GM18498 (cell line): Measurements from ENCODE around the gene TRIM62.

Experiments
- ATAC-seq: cut with Tn5 transposase; IDR thresholded peaks from one replicate; pipeline ENCODE4 v1.9.1; 2021; ENCODE audit warnings: mild to moderate bottlenecking, moderate library complexity; ENCODE audit not compliant: unreplicated experiment

The TRIM62 gene

GRCh38 chr1:33181921-33182341 lies at the start of gene TRIM62:
Gene TRIM62, minus strand, starts transcription at chr1:33182043. Its CDS starts 611 bp downstream, at chr1:33181432.
- ATAC-seq, result peak; percentile 51

- no peak for ATAC-seq
Observed at GRCh38 chr1:33231166-33231565, 49.3 kb upstream of the TRIM62 start.

GRCh38 chr1:33228935-33229487 lies 47.2 kb upstream of the TRIM62 start:
- no peak for ATAC-seq

- ATAC-seq, result no peak
Observed at GRCh38 chr1:33225586-33225985, 43.7 kb upstream of the TRIM62 start.

- ATAC-seq, result no peak
Observed at GRCh38 chr1:33224166-33224707, 42.4 kb upstream of the TRIM62 start.

GRCh38 chr1:33222381-33222780 lies 40.5 kb upstream of the TRIM62 start:
- no peak for ATAC-seq

- ATAC-seq, result no peak
Observed at GRCh38 chr1:33221385-33221758, 39.5 kb upstream of the TRIM62 start.

GRCh38 chr1:33220676-33221384 lies 39.0 kb upstream of the TRIM62 start:
- ATAC-seq, result no peak

- no peak for ATAC-seq
Observed at GRCh38 chr1:33219886-33220661, 38.2 kb upstream of the TRIM62 start.

- no peak for ATAC-seq
Observed at GRCh38 chr1:33211972-33212371, 30.1 kb upstream of the TRIM62 start.

- no peak for ATAC-seq
Observed at GRCh38 chr1:33206340-33206739, 24.5 kb upstream of the TRIM62 start.

- no peak for ATAC-seq
Observed at GRCh38 chr1:33195556-33195955, 13.7 kb upstream of the TRIM62 start.

GRCh38 chr1:33191731-33192275 lies 10.0 kb upstream of the TRIM62 start:
- no peak for ATAC-seq

- ATAC-seq, result no peak
Observed at GRCh38 chr1:33190701-33191100, 8.9 kb upstream of the TRIM62 start.

- ATAC-seq, result no peak
Observed at GRCh38 chr1:33188572-33189275, 6.9 kb upstream of the TRIM62 start.

GRCh38 chr1:33186936-33187335 lies 5.1 kb upstream of the TRIM62 start:
- no peak for ATAC-seq

- no peak for ATAC-seq
Observed at GRCh38 chr1:33185541-33185940, 3.7 kb upstream of the TRIM62 start.

- no peak for ATAC-seq
Observed at GRCh38 chr1:33183306-33183705, 1.5 kb upstream of the TRIM62 start.

- ATAC-seq, result no peak
Observed at GRCh38 chr1:33182896-33183295, 1.1 kb upstream of the TRIM62 start.

GRCh38 chr1:33182401-33182841 lies 578 bp upstream of the TRIM62 start:
- no peak for ATAC-seq
